ENCODE measurements around the gene PTPRN2. TPM values are rescaled to one million over a fixed set of nuclear protein-coding genes. Genes with fewer than 3 reads are reported as not detected.

PTPRN2 gene
- total RNA-seq, 2 experiments from 2014 or later, result 0.46 to 0.51 TPM

DNA sequence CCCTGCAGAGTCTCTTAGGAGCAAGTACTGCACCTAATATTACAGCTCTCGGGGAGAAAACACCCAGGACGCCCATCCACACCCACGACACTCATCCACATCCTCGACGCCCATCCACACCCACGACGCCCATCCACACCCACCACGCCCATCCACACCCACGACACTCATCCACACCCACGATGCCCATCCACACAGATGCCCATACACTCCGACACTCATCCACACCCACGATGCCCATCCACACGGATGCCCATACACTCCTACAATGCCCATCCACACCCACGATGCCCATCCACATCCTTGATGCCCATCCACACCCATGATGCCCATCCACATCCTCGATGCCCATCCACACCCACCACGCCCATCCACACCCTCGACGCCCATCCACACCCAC lies 503.1 kb downstream of the PTPRN2 start:
- Mint-ChIP-seq H3K9me3 (ENCODE audit: low read depth) (peaks cover 10% of the 10 kb centered on the region), H3K27ac (no peak overlapping the region), H3K4me1 (no peaks in the 10 kb centered on the region), H3K36me3 (ENCODE audit: low read depth) (no peaks in the 10 kb centered on the region), H3K27me3 (no peaks in the 10 kb centered on the region), H3K4me3 (no peak overlapping the region)
- ATAC-seq (no peak), DNase-seq (no peak)
- intact Hi-C loops (cut with DNase I, micrococcal nuclease), result no loop called here
- CTCF ChIA-PET, result no interaction called here
- POLR2A ChIA-PET, result no interaction called here

DNA sequence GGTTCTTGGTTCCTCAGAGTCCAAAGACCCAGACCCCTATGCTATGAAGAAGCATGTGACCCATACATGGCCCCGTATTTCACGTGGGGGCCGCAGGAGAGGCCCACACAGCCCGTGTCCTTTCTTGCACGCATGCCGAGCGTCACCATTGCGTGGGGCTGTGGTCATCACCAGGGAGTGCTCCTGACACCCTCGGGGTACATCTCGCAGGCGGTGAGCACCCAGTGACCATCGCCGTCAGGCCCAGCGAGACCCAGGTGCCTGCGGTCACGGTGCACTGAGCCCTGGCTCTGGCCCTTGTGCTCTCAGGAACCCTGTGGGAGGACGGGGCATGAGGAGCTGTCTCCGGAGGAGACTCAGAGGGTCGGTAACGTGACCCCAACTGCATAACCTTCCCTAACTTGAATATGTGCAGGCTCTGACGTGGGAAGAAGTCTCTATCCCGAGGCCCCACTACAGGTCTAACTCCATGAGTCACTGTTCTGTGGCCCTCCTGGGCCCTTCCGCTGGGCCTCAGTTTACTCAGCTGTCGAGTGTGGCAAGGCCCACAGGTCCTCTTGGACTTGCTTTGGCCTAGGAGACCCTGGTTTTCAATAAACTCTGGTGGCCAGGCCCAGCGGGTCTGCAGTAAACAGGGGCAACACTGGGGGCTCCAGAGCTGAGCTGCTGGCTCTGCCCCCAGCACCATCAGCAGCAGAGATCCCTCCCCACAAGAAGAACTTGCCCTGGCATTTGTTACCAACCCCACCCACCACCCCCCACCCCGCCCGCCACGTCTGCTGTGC lies 503.9 kb downstream of the PTPRN2 start:
- H3K27ac Mint-ChIP-seq, result no peak overlapping the region
- peaks cover 10% of the 10 kb centered on the region for H3K9me3 Mint-ChIP-seq (ENCODE audit: low read depth)
- H3K36me3 Mint-ChIP-seq (ENCODE audit: low read depth), result no peaks in the 10 kb centered on the region
- H3K4me1 Mint-ChIP-seq, result no peaks in the 10 kb centered on the region
- no peaks in the 10 kb centered on the region for H3K27me3 Mint-ChIP-seq
- CTCF ChIA-PET, result no interaction called here
- ATAC-seq (no peak), DNase-seq (no peak)
- POLR2A ChIA-PET, result no interaction called here
- H3K4me3 Mint-ChIP-seq, result no peak overlapping the region
- intact Hi-C loops (cut with DNase I, micrococcal nuclease), result no loop called here

DNA sequence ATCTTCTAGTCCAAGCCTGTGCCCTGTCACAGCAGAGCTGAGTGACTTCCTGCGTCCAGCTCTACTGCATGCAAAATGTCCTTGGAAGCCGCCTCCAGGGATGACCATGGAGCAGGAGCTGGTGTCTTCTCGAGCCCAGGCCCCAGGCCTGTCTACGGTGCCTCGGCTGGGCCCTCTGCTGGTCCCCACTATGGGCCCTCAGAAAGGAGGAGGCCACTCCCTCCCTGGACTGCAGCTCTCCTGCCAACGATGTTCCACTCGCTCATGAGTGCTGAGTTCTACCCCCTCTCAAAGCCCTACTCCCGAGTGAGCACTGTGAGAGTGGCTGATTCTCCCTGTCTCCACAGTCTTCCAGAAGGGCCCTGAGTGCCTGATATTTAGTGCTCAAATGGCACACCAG lies 504.9 kb downstream of the PTPRN2 start:
- ChIA-PET CTCF (no interaction called here), POLR2A (no interaction called here)
- H3K27me3 Mint-ChIP-seq, result no peaks in the 10 kb centered on the region
- DNase-seq (no peak), ATAC-seq (no peak)
- H3K4me3 Mint-ChIP-seq, result no peak overlapping the region
- H3K9me3 Mint-ChIP-seq (ENCODE audit: low read depth), result peaks cover 10% of the 10 kb centered on the region
- no peak overlapping the region for H3K27ac Mint-ChIP-seq
- intact Hi-C loops (cut with DNase I, micrococcal nuclease), result no loop called here
- H3K36me3 Mint-ChIP-seq (ENCODE audit: low read depth), result no peaks in the 10 kb centered on the region
- no peaks in the 10 kb centered on the region for H3K4me1 Mint-ChIP-seq

DNA sequence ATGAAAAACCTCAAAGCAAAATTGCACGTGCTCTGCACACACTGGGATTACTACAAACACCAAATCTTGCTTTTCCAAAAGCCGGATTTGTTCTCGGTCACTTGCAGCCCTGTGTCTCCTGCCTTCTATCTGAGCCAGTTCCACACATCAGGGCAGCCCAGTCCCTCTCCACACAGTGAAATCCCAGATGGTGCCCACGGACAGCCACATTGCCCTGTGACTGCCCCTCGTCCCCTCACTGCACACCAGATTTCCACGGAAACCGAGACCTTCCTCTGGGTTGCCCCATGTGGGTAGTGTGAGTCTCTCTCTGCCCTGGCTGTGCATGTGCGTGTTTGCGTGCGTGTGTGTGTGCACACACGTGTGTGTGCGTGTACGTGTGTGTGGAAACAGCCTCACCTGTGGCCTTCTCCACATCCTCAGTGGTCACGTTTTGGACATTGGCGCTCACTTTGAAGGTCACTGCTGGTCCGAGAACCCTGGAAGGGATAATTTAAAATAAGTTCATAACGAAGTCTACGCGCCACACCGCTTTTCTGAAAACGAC lies 506.7 kb downstream of the PTPRN2 start:
- H3K9me3 Mint-ChIP-seq (ENCODE audit: low read depth), result peaks cover 3% of the 10 kb centered on the region
- CTCF ChIA-PET, result no interaction called here
- DNase-seq, result no peak
- ATAC-seq, result no peak
- POLR2A ChIA-PET, result no interaction called here
- no peak overlapping the region for H3K4me3 Mint-ChIP-seq
- H3K27ac Mint-ChIP-seq, result no peak overlapping the region
- H3K36me3 Mint-ChIP-seq (ENCODE audit: low read depth), result no peaks in the 10 kb centered on the region
- intact Hi-C loops (cut with DNase I, micrococcal nuclease), result no loop called here
- no peaks in the 10 kb centered on the region for H3K27me3 Mint-ChIP-seq
- H3K4me1 Mint-ChIP-seq, result no peaks in the 10 kb centered on the region

- no peaks in the 10 kb centered on the region for H3K36me3 Mint-ChIP-seq (ENCODE audit: low read depth)
- no peak for DNase-seq
- H3K27me3 Mint-ChIP-seq, result no peaks in the 10 kb centered on the region
- no peak for ATAC-seq
- H3K4me3 Mint-ChIP-seq, result no peak overlapping the region
- no peaks in the 10 kb centered on the region for H3K9me3 Mint-ChIP-seq (ENCODE audit: low read depth)
- intact Hi-C loops (cut with DNase I, micrococcal nuclease), result no loop called here
- ChIA-PET CTCF (no interaction called here), POLR2A (no interaction called here)
- H3K4me1 Mint-ChIP-seq, result no peaks in the 10 kb centered on the region
- H3K27ac Mint-ChIP-seq, result no peak overlapping the region
Measured at GRCh38 chr7:158077934-158078910, 509.4 kb downstream of the PTPRN2 start.

- Mint-ChIP-seq H3K4me1 (no peaks in the 10 kb centered on the region), H3K9me3 (ENCODE audit: low read depth) (no peaks in the 10 kb centered on the region), H3K36me3 (ENCODE audit: low read depth) (no peaks in the 10 kb centered on the region), H3K27ac (no peak overlapping the region), H3K4me3 (no peak overlapping the region), H3K27me3 (no peaks in the 10 kb centered on the region)
- intact Hi-C loops (cut with DNase I, micrococcal nuclease), result no loop called here
- no peak for ATAC-seq
- DNase-seq, result no peak
- POLR2A ChIA-PET, result no interaction called here
- CTCF ChIA-PET, result no interaction called here
Measured at GRCh38 chr7:158077151-158077840, 510.3 kb downstream of the PTPRN2 start.

GRCh38 chr7:158076656-158077055 lies 511.0 kb downstream of the PTPRN2 start:
- H3K4me3 Mint-ChIP-seq, result no peak overlapping the region
- no peak for DNase-seq
- H3K27me3 Mint-ChIP-seq, result no peaks in the 10 kb centered on the region
- no peaks in the 10 kb centered on the region for H3K36me3 Mint-ChIP-seq (ENCODE audit: low read depth)
- ATAC-seq, result no peak
- no peaks in the 10 kb centered on the region for H3K4me1 Mint-ChIP-seq
- intact Hi-C loops (cut with DNase I, micrococcal nuclease), result no loop called here
- no peak overlapping the region for H3K27ac Mint-ChIP-seq
- ChIA-PET CTCF (no interaction called here), POLR2A (no interaction called here)
- no peaks in the 10 kb centered on the region for H3K9me3 Mint-ChIP-seq (ENCODE audit: low read depth)

DNA sequence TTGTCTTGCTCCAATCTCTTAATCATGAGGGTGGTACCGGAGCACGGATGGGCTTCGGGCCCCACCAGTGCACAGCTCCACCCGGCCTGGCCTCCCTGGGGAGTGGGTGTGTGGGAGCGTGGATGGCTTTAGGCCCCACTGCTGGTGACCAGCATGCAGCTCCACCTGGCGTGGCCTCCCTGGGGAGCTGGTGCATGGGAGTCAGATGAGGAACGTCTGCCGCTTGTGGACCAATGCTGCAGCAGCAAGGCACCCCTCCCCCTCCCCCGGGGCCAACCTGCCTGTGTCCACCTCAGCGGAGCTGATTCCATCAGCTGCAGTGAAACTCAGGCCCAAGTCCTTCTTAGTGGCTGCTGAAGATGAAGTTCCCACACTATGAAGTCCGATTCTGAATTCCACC lies 511.4 kb downstream of the PTPRN2 start:
- Mint-ChIP-seq H3K36me3 (ENCODE audit: low read depth) (no peaks in the 10 kb centered on the region), H3K27ac (no peak overlapping the region), H3K4me3 (no peak overlapping the region), H3K27me3 (no peaks in the 10 kb centered on the region), H3K9me3 (ENCODE audit: low read depth) (no peaks in the 10 kb centered on the region), H3K4me1 (no peaks in the 10 kb centered on the region)
- CTCF ChIA-PET, result no interaction called here
- DNase-seq (no peak), ATAC-seq (no peak)
- intact Hi-C loops (cut with DNase I, micrococcal nuclease), result no loop called here
- POLR2A ChIA-PET, result no interaction called here

GRCh38 chr7:158075633-158076001 lies 512.0 kb downstream of the PTPRN2 start:
- Mint-ChIP-seq H3K9me3 (ENCODE audit: low read depth) (no peaks in the 10 kb centered on the region), H3K4me1 (no peaks in the 10 kb centered on the region), H3K27me3 (no peaks in the 10 kb centered on the region), H3K4me3 (no peak overlapping the region), H3K27ac (no peak overlapping the region), H3K36me3 (ENCODE audit: low read depth) (no peaks in the 10 kb centered on the region)
- POLR2A ChIA-PET, result no interaction called here
- DNase-seq (no peak), ATAC-seq (no peak)
- CTCF ChIA-PET, result no interaction called here
- intact Hi-C loops (cut with DNase I, micrococcal nuclease), result no loop called here

DNA sequence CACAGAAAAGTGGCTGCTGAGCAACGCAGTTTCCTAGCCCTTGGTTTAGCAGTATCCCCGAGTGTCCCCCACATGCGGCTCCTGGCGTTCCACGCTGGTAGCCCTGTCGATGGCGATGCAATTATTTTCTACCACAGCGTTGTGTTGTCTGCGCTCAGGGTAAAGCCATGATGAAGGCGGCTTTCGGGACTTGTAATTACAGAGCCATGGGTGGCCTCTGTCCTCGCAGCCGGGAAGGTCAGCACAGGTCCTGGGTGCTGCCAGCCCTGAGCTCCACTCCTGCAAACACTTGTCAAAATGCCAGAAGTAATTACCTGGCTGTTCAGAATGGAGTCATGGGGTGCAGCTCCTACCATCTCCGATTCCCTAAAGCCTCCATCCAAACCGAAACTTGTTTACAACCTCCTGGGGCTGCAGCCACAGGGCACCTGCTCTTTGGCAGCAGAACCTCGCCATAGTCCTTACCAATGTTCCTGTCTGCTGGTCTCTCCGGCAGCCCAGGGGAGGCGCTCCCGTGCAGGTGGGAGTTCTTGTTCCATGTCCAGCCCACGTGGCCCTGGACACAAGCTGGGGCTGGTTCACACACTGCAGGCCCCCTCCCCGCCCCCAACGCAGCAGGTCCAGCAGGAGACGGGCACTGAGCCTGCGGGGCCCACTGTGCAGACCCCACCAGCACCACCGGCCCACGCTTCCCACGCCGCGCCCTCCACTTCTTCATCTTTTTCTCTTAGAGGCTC lies 512.6 kb downstream of the PTPRN2 start:
- Mint-ChIP-seq H3K27me3 (no peaks in the 10 kb centered on the region), H3K9me3 (ENCODE audit: low read depth) (no peaks in the 10 kb centered on the region), H3K4me1 (no peaks in the 10 kb centered on the region), H3K36me3 (ENCODE audit: low read depth) (no peaks in the 10 kb centered on the region), H3K4me3 (no peak overlapping the region), H3K27ac (no peak overlapping the region)
- ATAC-seq (no peak), DNase-seq (no peak)
- intact Hi-C loops (cut with DNase I, micrococcal nuclease), result no loop called here
- CTCF ChIA-PET, result no interaction called here
- POLR2A ChIA-PET, result no interaction called here
